H1 (cell line): Measurements from ENCODE around the gene ARHGAP10. TPM values are rescaled to one million over a fixed set of nuclear protein-coding genes. Genes with fewer than 3 reads are reported as not detected.
A peak's percentile ranks its signal among the peaks of the same experiment; 100 is the strongest.

ENCODE experiments used
- CTCF ChIA-PET: fragments of 300-600 bp; sonication (Branson Sonifier 250); formaldehyde crosslinking; loops from one replicate; lab custom pipeline; 2021; ENCODE audit not compliant: partially characterized antibody; lab: Charles Lee
- POLR2A ChIA-PET: fragments of 300-600 bp; sonication (Branson Sonifier 250); formaldehyde crosslinking; loops from one replicate; lab custom pipeline; 2021; ENCODE audit warnings: inconsistent platforms; ENCODE audit not compliant: partially characterized antibody; lab: Charles Lee
- DNase-seq, 2 experiments: peaks; one replicate each; pipeline versions ENCODE4 v3.0.0 to v3.0.0-alpha.2; 2010 to 2022; ENCODE audit warnings: low spot score in 2 of 2, low read depth in 1 of 2, mixed read lengths in 1 of 2
- FAIRE-seq: peaks from 2 replicates; lab custom pipeline; 2011; peaks lifted over from hg19 to GRCh38; lab: Jason Lieb, UNC
- H2AFZ ChIP-seq: 2 replicates; pipeline ENCODE4 v1.8.1; 2012; ENCODE audit warnings: low read length, inconsistent platforms
- H2AK5ac ChIP-seq: 2 replicates; pipeline ENCODE4 v1.6.1; 2013; ENCODE audit warnings: low read depth, low read length
- H2BK120ac ChIP-seq: replicated peaks from 2 replicates; pipeline ENCODE3; 2013; ENCODE audit warnings: low read depth, low read length, inconsistent platforms
- H2BK12ac ChIP-seq: 2 replicates; pipeline ENCODE4 v1.6.1; 2013; ENCODE audit warnings: low read depth, low read length
- H2BK15ac ChIP-seq: 2 replicates; pipeline ENCODE4 v1.6.1; 2013; ENCODE audit warnings: low read length
- H2BK20ac ChIP-seq: 2 replicates; pipeline ENCODE4 v1.6.1; 2013; ENCODE audit warnings: low read length
- H2BK5ac ChIP-seq: 2 replicates; pipeline ENCODE4 v1.6.1; 2013; ENCODE audit warnings: low read depth, low read length
- H3K14ac ChIP-seq: 2 replicates; pipeline ENCODE4 v1.6.1; 2013; ENCODE audit warnings: inconsistent platforms; ENCODE audit not compliant: insufficient read length
- H3K18ac ChIP-seq: 2 replicates; pipeline ENCODE4 v1.6.1; 2013; ENCODE audit warnings: low read length; ENCODE audit errors: extremely low read depth
- H3K23ac ChIP-seq: 2 replicates; pipeline ENCODE4 v1.6.1; 2013; ENCODE audit warnings: inconsistent platforms; ENCODE audit not compliant: insufficient read length
- H3K23me2 ChIP-seq: 2 replicates; pipeline ENCODE4 v1.6.1; 2013; ENCODE audit warnings: low read depth, low read length
- H3K27ac ChIP-seq: 2 replicates; pipeline ENCODE4 v1.6.1; 2011; ENCODE audit warnings: low read depth, low read length, inconsistent platforms
- H3K27me3 ChIP-seq, 4 experiments: replicated peaks in 1 of 4; 1 replicate in 1 of 4; 2 replicates in 3 of 4; pipeline versions ENCODE4 v1.6.1 to v1.8.1; 2011 to 2013; ENCODE audit warnings: low read length in 3 of 4, mild to moderate bottlenecking in 3 of 4, inconsistent platforms in 2 of 4, mixed read lengths in 2 of 4, moderate library complexity in 1 of 4; ENCODE audit not compliant: control insufficient read depth in 3 of 4, insufficient read depth in 3 of 4; ENCODE audit errors: extremely low read depth in 1 of 4
- H3K36me3 ChIP-seq, 4 experiments: 2 replicates each; pipeline versions ENCODE4 v1.6.1 to v1.8.1; 2011 to 2013; ENCODE audit warnings: mild to moderate bottlenecking in 4 of 4, low read length in 3 of 4, moderate library complexity in 2 of 4, control low read depth in 1 of 4, inconsistent platforms in 1 of 4; ENCODE audit not compliant: insufficient read depth in 4 of 4, control insufficient read depth in 2 of 4
- H3K4ac ChIP-seq: replicated peaks from 2 replicates; pipeline ENCODE3; 2013; ENCODE audit warnings: low read length, low read depth, mixed read lengths, inconsistent platforms; ENCODE audit not compliant: insufficient read length
- H3K4me1 ChIP-seq, 4 experiments: replicated peaks in 1 of 4; 1 replicate in 1 of 4; 2 replicates in 3 of 4; pipeline versions ENCODE4 v1.6.1 to v1.8.1; 2011 to 2013; ENCODE audit warnings: low read length in 3 of 4, inconsistent platforms in 2 of 4, mixed read lengths in 1 of 4; ENCODE audit not compliant: insufficient read depth in 4 of 4, control insufficient read depth in 3 of 4
- H3K4me2 ChIP-seq, 2 experiments: 2 replicates each; pipeline versions ENCODE4 v1.6.1 to v1.8.1; 2011 to 2013; ENCODE audit warnings: low read depth in 2 of 2, low read length in 2 of 2, control low read depth in 1 of 2, inconsistent platforms in 1 of 2, mild to moderate bottlenecking in 1 of 2; ENCODE audit not compliant: insufficient read depth in 1 of 2
- H3K4me3 ChIP-seq, 4 experiments: fragments of 200-600, 300-600 bp in 1 of 4; sonication (generic), shearing (Covaris generic), sonication (Bioruptor Twin) in 1 of 4; 2 replicates each; pipeline versions ENCODE4 v1.5.1 to v1.8.1; 2011 to 2016; ENCODE audit warnings: low read length in 4 of 4, low read depth in 3 of 4, control low read depth in 2 of 4, inconsistent platforms in 2 of 4, mild to moderate bottlenecking in 2 of 4, mixed read lengths in 1 of 4, moderate library complexity in 1 of 4; ENCODE audit not compliant: insufficient read depth in 2 of 4; ENCODE audit errors: extremely low read depth in 1 of 4
- H3K56ac ChIP-seq: replicated peaks from 2 replicates; pipeline ENCODE3; 2013; ENCODE audit warnings: low read depth, mild to moderate bottlenecking, mixed read lengths, low read length, inconsistent platforms; ENCODE audit not compliant: insufficient read length
- H3K79me1 ChIP-seq: 2 replicates; pipeline ENCODE4 v1.6.1; 2013; ENCODE audit warnings: low read depth, low read length, control low read depth
- H3K79me2 ChIP-seq, 2 experiments: 2 replicates each; pipeline versions ENCODE4 v1.6.1 to v1.8.1; 2012 to 2013; ENCODE audit warnings: low read length in 2 of 2, mild to moderate bottlenecking in 2 of 2, inconsistent platforms in 1 of 2; ENCODE audit not compliant: insufficient read depth in 2 of 2, control insufficient read depth in 1 of 2
- H3K9ac ChIP-seq, 4 experiments: replicated peaks in 1 of 4; 1 replicate in 1 of 4; 2 replicates in 3 of 4; pipeline versions ENCODE4 v1.6.1 to v1.8.1; 2011 to 2013; ENCODE audit warnings: low read depth in 3 of 4, low read length in 3 of 4, control low read depth in 2 of 4, mild to moderate bottlenecking in 2 of 4, moderate library complexity in 2 of 4, inconsistent platforms in 1 of 4; ENCODE audit errors: extremely low read depth in 1 of 4
- H3K9me3 ChIP-seq, 2 experiments: 2 replicates each; pipeline versions ENCODE4 v1.6.1 to v1.8.1; 2012 to 2013; ENCODE audit warnings: mild to moderate bottlenecking in 2 of 2, moderate library complexity in 2 of 2, control low read depth in 1 of 2, inconsistent platforms in 1 of 2, low read depth in 1 of 2, low read length in 1 of 2, mixed read lengths in 1 of 2; ENCODE audit not compliant: insufficient read depth in 2 of 2
- H4K20me1 ChIP-seq, 2 experiments: replicated peaks in 1 of 2; 2 replicates each; pipeline versions ENCODE3 to v1.8.1; 2011 to 2013; ENCODE audit warnings: inconsistent platforms in 2 of 2, low read length in 2 of 2, mild to moderate bottlenecking in 1 of 2; ENCODE audit not compliant: insufficient read depth in 2 of 2, control insufficient read depth in 1 of 2
- H4K5ac ChIP-seq: 2 replicates; pipeline ENCODE4 v1.6.1; 2013; ENCODE audit warnings: low read length, low read depth, mixed read lengths, inconsistent platforms; ENCODE audit not compliant: insufficient read length
- H4K8ac ChIP-seq: 2 replicates; pipeline ENCODE4 v1.8.0; 2013; ENCODE audit warnings: mild to moderate bottlenecking, moderate library complexity, low read length, inconsistent platforms; ENCODE audit not compliant: insufficient read depth; ENCODE audit errors: extremely low read depth
- H4K91ac ChIP-seq: replicated peaks from 2 replicates; pipeline ENCODE3; 2013; ENCODE audit warnings: low read length, mixed read lengths, inconsistent platforms; ENCODE audit not compliant: insufficient read length
- KDM5A ChIP-seq: fragments of 200-600 bp; IDR thresholded peaks from 2 replicates; pipeline ENCODE4 v1.7.1; 2012; ENCODE audit warnings: mild to moderate bottlenecking, low read length, inconsistent platforms, mixed read lengths
- SP2 ChIP-seq: IDR thresholded peaks from 2 replicates; pipeline ENCODE4 v1.6.1; 2012; ENCODE audit warnings: mild to moderate bottlenecking, low read length, inconsistent platforms
- ZNF274 ChIP-seq: IDR thresholded peaks from 2 replicates; pipeline ENCODE4 v1.7.0; 2012; ENCODE audit warnings: low read length, borderline replicate concordance; ENCODE audit errors: extremely low read depth
- WGBS, 2 experiments: shearing (Covaris generic) in 1 of 2; methylation state at CpG; one replicate each; pipeline versions ENCODE4 v1.1.6 to v1.1.7; 2013 to 2015; ENCODE audit warnings: low lambda C conversion rate in 2 of 2, mixed read lengths in 2 of 2, inconsistent platforms in 1 of 2, low coverage in 1 of 2, missing lambda C conversion rate in 1 of 2; ENCODE audit not compliant: insufficient replicate concordance in 2 of 2, insufficient coverage in 1 of 2, insufficient read length in 1 of 2; ENCODE audit errors: extremely low coverage in 1 of 2, missing lambda C conversion rate in 1 of 2; 5-methylcytosine and 5-hydroxymethylcytosine counted together
- polyA plus RNA-seq, 7 experiments: library from polyadenylated mRNA; depleted of rRNA in 3 of 7; stranded (reverse) in 5 of 7; unstranded in 2 of 7; fragments of >200 nt in 5 of 7; fragments of 200-250 nt in 2 of 7; gene quantifications; 1 replicate in 5 of 7; 2 replicates in 1 of 7; 4 replicates in 1 of 7; pipeline versions ENCODE4 v1.2.1 to v1.2.3, GENCODE V29; 2011 to 2013; ENCODE audit warnings: missing spikeins in 2 of 7, mixed read lengths in 2 of 7
- total RNA-seq: library from RNA; stranded (reverse); fragmentation: NEBNext Ultra II Directional; extraction: Animal tissue kit (Norgen Biotek cat#: 25700); gene quantifications from 2 replicates; pipeline ENCODE4 v1.2.1, GENCODE V29; 2021

Gene ARHGAP10
- total and polyA plus RNA-seq, 2 of the 8 experiments (the other 6 are each of a cell fraction or from before 2014, with no cell fraction given) = 3.7 to 6.1 TPM

GRCh38 chr4:147958057-147958456 is 226.2 kb downstream of the ARHGAP10 start:
- no peaks in the 10 kb centered on the region for H4K20me1 ChIP-seq
- no peak overlapping the region for H4K91ac ChIP-seq
- H2BK5ac ChIP-seq = no peak overlapping the region
- DNase-seq (no peak), FAIRE-seq (no peak)
- no peak overlapping the region for H3K18ac ChIP-seq
- no peak overlapping the region for H2BK15ac ChIP-seq
- no peak overlapping the region for H3K23ac ChIP-seq
- H3K4me2 ChIP-seq = no peak overlapping the region
- H3K36me3 ChIP-seq = no peaks in the 10 kb centered on the region
- H2AFZ ChIP-seq = no peak overlapping the region
- no peak overlapping the region for H3K56ac ChIP-seq
- no peak overlapping the region for H3K14ac ChIP-seq
- no peak overlapping the region for H3K27ac ChIP-seq
- POLR2A ChIA-PET = no interaction called here
- no peaks in the 10 kb centered on the region for H3K79me2 ChIP-seq
- no peaks in the 10 kb centered on the region for H3K23me2 ChIP-seq
- WGBS, 2 experiments = 84% methylated on average over 3 of the region's 3 CpGs; no CpG with 5 or more reads in 1 of the 2 experiments
- H2BK20ac ChIP-seq = no peak overlapping the region
- peaks cover 0 to 19% (median 14%) of the 10 kb centered on the region in 4 experiments; a peak in 6 of 7 replicates for H3K4me1 ChIP-seq
- no peak overlapping the region for H2BK12ac ChIP-seq
- peak overlapping the region; percentile 9 for H4K5ac ChIP-seq
- H3K27me3 ChIP-seq = no peaks in the 10 kb centered on the region
- no peak overlapping the region for H2AK5ac ChIP-seq
- H4K8ac ChIP-seq = no peak overlapping the region
- H2BK120ac ChIP-seq = no peak overlapping the region
- no peak overlapping the region for H3K4me3 ChIP-seq
- peak overlapping the region in 1 of 4 experiments; percentile 8; a peak in 1 of 7 replicates for H3K9ac ChIP-seq
- 0 out of 4 replicates have a peak, but pooled peaks cover 0 to 2% of the 10 kb centered on the region in 2 experiments for H3K9me3 ChIP-seq
- H3K4ac ChIP-seq = no peak overlapping the region
- TF ChIP-seq SP2 (no peak), ZNF274 (no peak), KDM5A (no peak)
- CTCF ChIA-PET = interaction anchor here (0.6 to 1.7 kb wide), 3 partner anchors 12 to 99 kb away, joined by 3 to 5 read pairs (median 5); no protein-coding TSS in a partner anchor
- H3K79me1 ChIP-seq = no peaks in the 10 kb centered on the region
